Liver (tissue), 3 donors: Measurements from ENCODE around the gene C3orf80.

Experiments
- CTCF ChIP-seq: fragments of 150-350 bp; IDR thresholded peaks from 2 replicates; pipeline ENCODE4 v1.5.1; 2017; ENCODE audit warnings: improper control_type of control experiment, low read depth, low read length; ENCODE audit not compliant: missing input control
- HNF4G ChIP-seq: IDR thresholded peaks from 2 replicates; pipeline ENCODE4 v1.6.1; 2016; ENCODE audit warnings: antibody characterized with exemption
- JUND ChIP-seq, 2 donors: IDR thresholded peaks; 2 replicates each; pipeline ENCODE4 v1.6.1; 2016; ENCODE audit warnings: antibody characterized with exemption in 2 of 2
- RAD21 ChIP-seq, 2 donors: IDR thresholded peaks; 2 replicates each; pipeline ENCODE4 v1.6.1; 2016; ENCODE audit warnings: antibody characterized with exemption in 2 of 2, mild to moderate bottlenecking in 2 of 2
- REST ChIP-seq: IDR thresholded peaks from 2 replicates; pipeline ENCODE4 v1.6.1; 2016; ENCODE audit warnings: antibody characterized with exemption, mild to moderate bottlenecking
- TAF1 ChIP-seq: conservative IDR thresholded peaks from 2 replicates; pipeline ENCODE4 v1.6.1; 2016; ENCODE audit warnings: antibody characterized with exemption, mild to moderate bottlenecking
- YY1 ChIP-seq: IDR thresholded peaks from 2 replicates; pipeline ENCODE4 v1.6.1; 2016; ENCODE audit warnings: antibody characterized with exemption, mild to moderate bottlenecking
- donor health status: healthy.
- donor health status: healthy.

GRCh38 chr3:160176923-160177322, 48.3 kb upstream of the C3orf80 start:
- TF ChIP-seq CTCF (no peak), REST (no peak), TAF1 (no peak), JUND (IDR thresholded peaks at IDR 0.05) (no peak), HNF4G (no peak), YY1 (no peak), RAD21 (IDR thresholded peaks at IDR 0.05) (no peak)
